HG03039 (cell line): Measurements from ENCODE around the gene CACNA1C.

ENCODE experiments used
- ATAC-seq: cut with Tn5 transposase; IDR thresholded peaks from one replicate; pipeline ENCODE4 v1.9.1; 2021; ENCODE audit warnings: mild to moderate bottlenecking, moderate library complexity; ENCODE audit not compliant: unreplicated experiment

Gene CACNA1C

GRCh38 chr12:2306735-2307134 is 253.9 kb downstream of the CACNA1C start:
- no peak for ATAC-seq

GRCh38 chr12:2307550-2307949 is 254.8 kb downstream of the CACNA1C start:
- ATAC-seq: no peak

GRCh38 chr12:2309647-2310046 is 256.9 kb downstream of the CACNA1C start:
- ATAC-seq: no peak

GRCh38 chr12:2311020-2311778 is 258.4 kb downstream of the CACNA1C start:
- no peak for ATAC-seq

- no peak for ATAC-seq
Measured at GRCh38 chr12:2312175-2312574, 259.4 kb downstream of the CACNA1C start.

- ATAC-seq: no peak
Measured at GRCh38 chr12:2312770-2313169, 260.0 kb downstream of the CACNA1C start.

- ATAC-seq: no peak
Measured at GRCh38 chr12:2314492-2314891, 261.7 kb downstream of the CACNA1C start.

GRCh38 chr12:2317772-2318171 is 265.0 kb downstream of the CACNA1C start:
- ATAC-seq: no peak

GRCh38 chr12:2318286-2318685 is 265.5 kb downstream of the CACNA1C start:
- ATAC-seq: no peak

- ATAC-seq: no peak
Measured at GRCh38 chr12:2319136-2319535, 266.3 kb downstream of the CACNA1C start.

GRCh38 chr12:2319737-2320506 is 267.1 kb downstream of the CACNA1C start:
- no peak for ATAC-seq

- no peak for ATAC-seq
Measured at GRCh38 chr12:2320841-2321240, 268.1 kb downstream of the CACNA1C start.

- no peak for ATAC-seq
Measured at GRCh38 chr12:2322554-2323120, 269.9 kb downstream of the CACNA1C start.

- ATAC-seq: no peak
Measured at GRCh38 chr12:2323532-2324255, 270.9 kb downstream of the CACNA1C start.

GRCh38 chr12:2324387-2324786 is 271.6 kb downstream of the CACNA1C start:
- no peak for ATAC-seq

GRCh38 chr12:2325519-2325918 is 272.7 kb downstream of the CACNA1C start:
- no peak for ATAC-seq

GRCh38 chr12:2326470-2326869 is 273.7 kb downstream of the CACNA1C start:
- ATAC-seq: no peak

- no peak for ATAC-seq
Measured at GRCh38 chr12:2328661-2329060, 275.9 kb downstream of the CACNA1C start.

GRCh38 chr12:2329661-2330210 is 276.9 kb downstream of the CACNA1C start:
- ATAC-seq: no peak

- ATAC-seq: no peak
Measured at GRCh38 chr12:2332236-2332635, 279.4 kb downstream of the CACNA1C start.

GRCh38 chr12:2332947-2333346 is 280.2 kb downstream of the CACNA1C start:
- no peak for ATAC-seq
